Stimulated activated CD8-positive, alpha-beta memory T cell treated with anti-CD3 and anti-CD28 coated beads, Interleukin-4, amount 100 ng/mL, for 4 hours (primary cell): ENCODE data around the gene GEMIN4.
"Not testable (repeated sequence)": the region's sequence is repeated elsewhere in the genome, so short reads cannot be mapped to it uniquely, and the experiment has no call there.

ENCODE experiments used
- DNase-seq, 2 donors: peaks; one replicate each; pipeline ENCODE4 v3.0.0-alpha.2; 2020; ENCODE audit warnings: low read depth in 2 of 2, low spot score in 1 of 2

GEMIN4 gene

GRCh38 chr17:752002-752619 is at the start of gene GEMIN4:
Gene GEMIN4, minus strand, starts transcription at chr17:752264. Its CDS starts 122 bp downstream, at chr17:752142.
- DNase-seq, result peak; percentile 91 to 95

DNA sequence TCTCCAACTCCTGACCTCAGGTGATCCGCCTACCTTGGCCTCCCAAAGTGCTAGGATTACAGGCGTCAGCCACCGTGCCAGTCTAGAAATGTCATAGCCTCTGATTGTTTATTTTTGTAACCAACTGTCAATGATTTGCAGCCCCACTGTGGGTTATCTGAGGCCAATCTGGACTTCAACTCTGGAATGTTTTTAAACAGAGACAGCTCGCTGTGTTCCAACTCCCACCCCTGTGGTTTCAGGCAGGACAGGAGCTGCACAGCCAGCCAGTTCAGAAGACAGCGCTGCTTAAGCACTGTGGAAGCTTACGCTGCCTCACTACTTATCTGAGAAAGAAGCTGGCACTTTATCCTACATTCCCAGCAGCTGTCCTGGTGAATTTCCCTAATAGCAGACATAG is 49.6 kb upstream of the GEMIN4 start:
- DNase-seq, result no peak

- no peak for DNase-seq
These were observed 48.6 kb upstream of the GEMIN4 start for GRCh38 chr17:800446-801242.

DNA sequence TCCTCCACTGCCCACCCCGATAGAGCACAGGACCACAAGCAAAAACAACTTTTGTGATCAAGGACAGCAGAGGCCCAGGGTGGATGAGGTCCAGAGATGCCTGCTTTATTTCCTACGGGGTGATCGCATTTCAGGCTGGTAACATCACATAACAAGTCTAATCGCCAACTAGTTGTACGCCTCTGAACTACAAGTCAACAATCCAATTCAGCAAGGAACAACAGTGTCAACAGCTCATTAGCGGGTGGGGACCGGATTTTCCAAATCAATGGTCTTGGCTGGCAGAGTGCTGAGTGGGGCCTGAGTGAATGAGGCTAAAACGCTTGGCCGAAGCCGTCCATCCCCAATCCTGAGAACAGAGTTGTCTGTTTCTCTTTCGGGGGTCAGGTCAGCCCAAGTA is 47.2 kb upstream of the GEMIN4 start:
- no peak for DNase-seq

- DNase-seq, result no peak
These were observed 46.2 kb upstream of the GEMIN4 start for GRCh38 chr17:798246-798645.

DNA sequence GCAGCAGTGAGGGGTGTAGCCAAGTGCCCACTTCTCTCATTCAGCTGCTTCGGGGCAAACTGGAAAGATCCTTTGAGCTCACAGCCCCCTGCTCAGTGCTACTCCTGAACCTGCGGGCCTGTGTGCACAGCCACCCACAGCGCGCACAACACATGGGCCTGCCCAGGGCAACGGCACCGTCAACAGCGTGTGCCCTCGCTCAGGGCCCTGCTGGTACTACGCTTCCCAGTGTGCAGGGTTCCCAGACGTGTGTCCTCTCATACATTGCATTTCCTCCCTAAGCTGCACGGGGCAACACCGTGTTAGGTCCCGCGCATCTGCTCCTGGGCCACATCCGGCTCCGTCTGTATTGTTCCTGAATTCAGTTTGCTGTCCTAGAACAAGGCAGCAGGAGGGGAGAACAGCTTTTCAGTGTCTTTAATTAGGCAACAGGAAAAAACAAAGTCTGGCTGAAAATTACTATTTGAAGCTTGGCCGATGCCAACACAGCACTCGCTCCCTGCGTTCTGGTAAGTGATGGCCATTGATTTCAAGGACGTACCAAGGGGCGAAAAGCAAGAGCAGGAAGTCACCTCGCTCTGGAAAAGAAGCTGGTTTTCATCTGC is 45.3 kb upstream of the GEMIN4 start:
- DNase-seq, result no peak

DNA sequence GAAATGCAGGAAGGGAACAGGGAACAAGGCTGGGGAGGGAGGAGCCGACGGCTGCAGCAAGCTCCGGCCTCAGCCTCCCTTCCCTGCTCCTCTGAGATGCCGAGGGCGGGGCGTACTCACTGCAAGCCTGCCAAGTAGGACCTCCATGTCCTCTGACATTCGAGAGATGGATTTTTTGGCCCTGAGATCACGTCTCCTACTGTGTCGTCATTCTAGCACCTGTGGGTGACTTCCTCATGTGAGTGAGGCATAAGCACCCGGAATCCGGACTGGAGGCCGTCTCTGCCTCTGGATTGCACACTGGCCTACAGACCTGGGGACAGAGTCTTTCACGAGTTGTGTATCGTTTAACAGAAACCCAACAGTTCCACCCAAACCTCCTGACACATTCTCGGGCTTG is 44.5 kb upstream of the GEMIN4 start:
- DNase-seq, result no peak

- no peak for DNase-seq
These were observed 43.7 kb upstream of the GEMIN4 start for GRCh38 chr17:795721-796120.

GRCh38 chr17:795276-795675 is 43.2 kb upstream of the GEMIN4 start:
- DNase-seq, result no peak

GRCh38 chr17:794876-795275 is 42.8 kb upstream of the GEMIN4 start:
- no peak for DNase-seq

GRCh38 chr17:792277-792676 is 40.2 kb upstream of the GEMIN4 start:
- DNase-seq, result no peak

DNA sequence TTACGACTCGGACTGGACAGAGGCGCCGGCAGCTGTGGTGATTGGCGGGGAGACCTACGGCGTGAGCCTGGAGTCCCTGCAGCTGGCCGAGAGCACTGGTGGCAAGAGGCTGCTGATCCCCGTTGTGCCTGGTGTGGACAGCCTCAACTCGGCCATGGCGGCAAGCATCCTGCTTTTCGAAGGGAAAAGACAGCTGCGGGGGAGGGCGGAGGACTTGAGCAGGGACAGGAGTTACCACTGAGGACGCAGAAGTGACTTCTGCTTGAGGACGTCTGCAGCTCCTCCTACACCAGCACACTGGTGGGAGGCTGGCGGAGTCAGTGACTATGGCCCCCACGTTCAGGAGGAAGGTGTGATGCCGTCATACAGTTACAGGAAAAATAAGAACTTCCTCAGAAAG is 39.8 kb upstream of the GEMIN4 start:
- DNase-seq, result no peak

DNA sequence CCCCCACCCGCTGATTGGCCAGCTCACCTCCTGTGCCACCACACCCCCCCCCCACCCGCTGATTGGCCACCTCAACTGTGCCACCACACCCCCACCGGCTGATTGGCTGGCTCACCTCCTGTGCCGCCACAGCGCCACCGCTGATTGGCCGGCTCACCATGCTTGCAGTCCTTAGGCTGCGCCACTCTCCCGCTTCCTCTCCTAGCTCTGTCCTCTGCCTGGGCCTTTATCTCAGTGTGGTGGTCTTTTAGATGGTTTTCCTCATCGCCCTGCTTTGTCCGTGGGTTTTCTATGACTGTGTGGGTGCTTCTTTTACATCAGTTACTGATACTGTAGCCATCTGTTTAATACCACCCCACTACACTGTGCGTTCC is 38.8 kb upstream of the GEMIN4 start:
- not testable (repeated sequence) for DNase-seq

GRCh38 chr17:789931-790873 is 38.1 kb upstream of the GEMIN4 start:
- DNase-seq, result not testable (repeated sequence)

DNA sequence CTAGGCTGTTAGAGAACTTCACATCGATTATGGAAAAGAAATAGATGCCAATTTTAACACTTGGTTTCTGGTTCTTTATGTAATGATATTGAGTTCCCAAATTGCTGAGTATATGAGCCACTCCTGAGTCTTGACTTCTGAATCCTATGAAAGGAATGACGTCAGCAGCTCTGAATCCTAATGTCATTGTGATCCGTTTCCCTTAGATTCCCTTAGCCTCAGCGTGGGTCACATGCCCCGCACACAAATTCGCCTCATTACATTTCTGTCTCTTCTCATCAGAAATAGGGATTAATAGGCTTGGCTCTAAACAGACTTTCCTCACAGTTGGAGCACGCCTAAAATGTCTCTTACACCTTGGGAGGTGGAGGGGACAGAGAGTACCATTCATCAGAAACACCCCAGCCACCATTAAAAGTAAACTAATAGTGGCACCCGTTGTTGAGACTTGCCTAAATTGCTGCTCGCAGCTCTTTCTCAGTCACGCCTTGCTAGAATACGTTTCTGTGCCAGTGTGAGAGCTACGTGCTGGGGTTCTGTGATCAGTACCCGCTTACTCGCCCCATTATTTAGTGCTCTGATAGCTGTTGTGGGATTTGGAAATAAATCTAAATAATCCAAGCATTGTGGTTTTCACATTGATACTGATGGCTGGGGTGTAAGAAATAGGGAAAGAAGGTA is 37.2 kb upstream of the GEMIN4 start:
- DNase-seq, result no peak

DNA sequence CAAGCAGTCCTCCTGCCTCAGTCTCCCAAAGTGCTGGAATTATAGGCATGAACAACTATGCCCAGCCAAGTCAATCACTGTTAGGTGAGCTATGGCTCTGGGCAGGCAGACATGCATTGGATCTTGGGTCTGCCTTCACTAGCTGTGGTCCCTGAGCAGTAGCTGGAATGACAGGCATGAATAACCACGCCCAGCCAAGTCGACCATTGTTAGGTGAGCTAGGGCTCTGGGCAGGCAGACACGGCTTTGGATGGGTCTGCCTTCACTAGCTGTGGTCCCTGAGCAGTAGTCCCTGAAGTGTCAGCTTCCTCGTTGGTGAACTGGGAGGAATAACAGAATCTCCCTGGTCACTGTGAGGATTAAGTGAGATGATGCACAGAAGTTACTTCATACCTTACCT is 36.5 kb upstream of the GEMIN4 start:
- DNase-seq, result no peak

- DNase-seq, result no peak
These were observed 35.7 kb upstream of the GEMIN4 start for GRCh38 chr17:787641-788221.

- not testable (repeated sequence) for DNase-seq
These were observed 33.8 kb upstream of the GEMIN4 start for GRCh38 chr17:785901-786300.

- no peak for DNase-seq
These were observed 32.1 kb upstream of the GEMIN4 start for GRCh38 chr17:784143-784542.
